Osteocyte (in vitro differentiated cells): ENCODE measurements around the gene COPE. TPM values are rescaled to one million over a fixed set of nuclear protein-coding genes. Genes with fewer than 3 reads are reported as not detected.

Experiments
- DNase-seq: peaks from one replicate; pipeline ENCODE4 v3.0.0; 2021; ENCODE audit warnings: mixed read lengths; ENCODE audit not compliant: unreplicated experiment; ENCODE audit errors: extremely low spot score
- H3K27ac Mint-ChIP-seq: one replicate; pipeline ENCODE4 v1.8.0; 2021; ENCODE audit warnings: mild to moderate bottlenecking, mixed read lengths; ENCODE audit not compliant: unreplicated experiment
- H3K27me3 Mint-ChIP-seq: one replicate; pipeline ENCODE4 v1.8.0; 2021; ENCODE audit warnings: mixed read lengths; ENCODE audit not compliant: unreplicated experiment
- H3K36me3 Mint-ChIP-seq: one replicate; pipeline ENCODE4 v1.8.0; 2021; ENCODE audit warnings: mixed read lengths; ENCODE audit not compliant: unreplicated experiment
- H3K4me1 Mint-ChIP-seq: one replicate; pipeline ENCODE4 v1.8.0; 2021; ENCODE audit warnings: mixed read lengths; ENCODE audit not compliant: unreplicated experiment
- H3K4me3 Mint-ChIP-seq: one replicate; pipeline ENCODE4 v1.8.0; 2021; ENCODE audit warnings: mild to moderate bottlenecking, moderate library complexity, mixed read lengths; ENCODE audit not compliant: unreplicated experiment
- H3K9me3 Mint-ChIP-seq: one replicate; pipeline ENCODE4 v1.8.0; 2021; ENCODE audit warnings: mixed read lengths; ENCODE audit not compliant: unreplicated experiment
- CTCF ChIP-seq: fragments of 200-600 bp; sonication (generic); IDR thresholded peaks from 2 replicates; pipeline ENCODE4 v1.5.0; 2021; ENCODE audit warnings: antibody characterized with exemption, mild to moderate bottlenecking, moderate library complexity
- total RNA-seq: library from RNA; stranded (reverse); gene quantifications from 2 replicates; pipeline ENCODE4 v1.2.1, GENCODE V29; 2021

COPE gene
- total RNA-seq, 1 donor from 2014 or later = 175 TPM

DNA sequence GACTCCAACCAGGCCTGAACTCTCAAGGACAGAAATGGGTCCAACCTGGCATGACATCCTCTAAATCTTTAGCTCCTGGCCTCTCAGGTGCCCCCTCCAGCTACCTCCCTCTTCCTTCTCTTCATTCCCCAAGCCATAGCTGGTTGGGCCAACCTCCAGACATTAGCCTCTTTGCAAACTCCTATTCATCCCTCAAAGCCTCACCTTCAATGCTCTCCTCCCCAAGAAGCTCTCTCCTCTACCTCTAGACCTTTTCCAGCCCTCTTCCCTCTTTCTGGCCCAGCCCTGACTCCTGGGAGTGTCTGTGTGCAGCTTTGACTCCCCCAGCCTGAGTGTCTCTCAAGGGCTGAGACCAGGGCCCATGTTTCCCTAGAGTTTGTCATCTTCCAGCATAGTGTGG is 27.1 kb upstream of the COPE start:
- no peaks in the 10 kb centered on the region for H3K9me3 Mint-ChIP-seq
- peaks cover 4% of the 10 kb centered on the region for H3K4me1 Mint-ChIP-seq

DNA sequence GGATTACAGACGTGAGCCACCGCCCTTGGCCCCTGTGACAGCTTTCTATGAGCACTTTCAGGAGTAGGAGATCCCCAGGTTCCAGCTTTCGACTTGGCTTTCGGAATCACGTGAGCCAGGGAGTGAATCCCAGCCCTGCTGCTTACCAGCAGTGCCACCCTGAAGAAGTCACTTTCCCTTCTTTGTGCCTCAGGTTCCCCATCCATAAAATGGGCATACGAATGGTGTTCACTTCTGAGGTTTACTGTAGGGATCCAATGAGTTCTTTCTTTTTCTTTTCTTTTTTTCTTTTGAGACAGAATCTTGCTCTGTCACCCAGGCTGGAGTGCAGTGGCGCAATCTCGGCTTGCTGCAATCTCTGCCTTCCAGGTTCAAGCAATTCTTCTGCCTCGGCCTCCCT is 26.1 kb upstream of the COPE start:
- Mint-ChIP-seq H3K27ac (no peak overlapping the region), H3K4me3 (no peak overlapping the region), H3K9me3 (no peaks in the 10 kb centered on the region), H3K36me3 (peaks cover 4% of the 10 kb centered on the region), H3K27me3 (no peaks in the 10 kb centered on the region), H3K4me1 (no peaks in the 10 kb centered on the region)
- no peak for TF ChIP-seq CTCF
- DNase-seq = no peak

More for the DNA sequence above, 27.1 kb upstream of the COPE start:
- no peak for TF ChIP-seq CTCF
- Mint-ChIP-seq H3K27ac (no peak overlapping the region), H3K27me3 (no peaks in the 10 kb centered on the region), H3K36me3 (peaks cover 4% of the 10 kb centered on the region), H3K4me3 (no peak overlapping the region)
- DNase-seq = no peak

GRCh38 chr19:18943465-18943864 is 24.3 kb upstream of the COPE start:
- no peak for DNase-seq
- Mint-ChIP-seq H3K27me3 (no peaks in the 10 kb centered on the region), H3K27ac (no peak overlapping the region), H3K9me3 (no peaks in the 10 kb centered on the region), H3K4me1 (peaks cover 12% of the 10 kb centered on the region), H3K4me3 (no peak overlapping the region), H3K36me3 (peaks cover 4% of the 10 kb centered on the region)
- TF ChIP-seq CTCF = no peak

GRCh38 chr19:18942692-18943091 is 23.5 kb upstream of the COPE start:
- no peak for DNase-seq
- no peak for TF ChIP-seq CTCF
- Mint-ChIP-seq H3K36me3 (peaks cover 4% of the 10 kb centered on the region), H3K4me1 (peaks cover 12% of the 10 kb centered on the region), H3K4me3 (no peak overlapping the region), H3K9me3 (no peaks in the 10 kb centered on the region), H3K27ac (no peak overlapping the region), H3K27me3 (no peaks in the 10 kb centered on the region)

DNA sequence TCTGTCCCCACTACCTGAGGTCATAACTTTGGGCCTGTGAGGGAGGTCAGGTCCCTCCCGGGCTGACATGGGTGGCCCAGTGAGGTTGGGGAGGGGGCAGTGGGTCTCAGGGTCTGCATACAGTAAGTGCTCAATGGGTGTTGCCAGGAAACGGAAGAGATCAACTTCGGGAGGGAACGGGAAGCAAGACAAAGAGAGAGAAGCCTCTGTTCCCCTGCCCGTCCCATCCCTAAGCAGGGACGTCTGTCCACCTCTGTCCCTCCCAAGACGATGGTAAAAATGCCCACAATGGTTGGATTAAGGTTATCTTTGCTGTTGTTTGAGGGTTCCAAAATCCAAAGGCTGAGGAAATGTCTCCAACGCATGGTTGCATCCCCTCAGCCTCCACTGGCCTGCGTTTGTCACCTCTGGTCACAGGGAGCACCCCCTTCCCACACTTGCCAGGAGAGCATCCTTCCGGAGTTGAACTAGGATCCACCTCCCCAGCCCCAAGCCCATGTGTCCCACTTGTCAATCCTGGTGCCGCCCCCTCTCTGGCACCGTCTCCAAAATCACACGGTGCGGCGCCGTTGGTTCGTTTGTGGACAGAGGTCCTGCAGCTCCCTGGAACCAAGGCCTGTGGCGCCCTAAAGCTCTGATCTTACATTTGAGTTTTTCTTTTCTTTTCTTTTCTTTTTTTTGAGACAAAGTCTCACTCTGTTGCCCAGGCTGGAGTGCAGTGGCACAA is 22.6 kb upstream of the COPE start:
- Mint-ChIP-seq H3K4me1 (peaks cover 12% of the 10 kb centered on the region), H3K36me3 (peaks cover 9% of the 10 kb centered on the region), H3K4me3 (peak overlapping the region; percentile 38), H3K27ac (peak overlapping the region; percentile 27), H3K9me3 (no peaks in the 10 kb centered on the region), H3K27me3 (no peaks in the 10 kb centered on the region)
- DNase-seq = no peak
- no peak for TF ChIP-seq CTCF
